Measurements from ENCODE around the gene MALRD1.
"Not testable (repeated sequence)": the region's sequence is repeated elsewhere in the genome, so short reads cannot be mapped to it uniquely, and the experiment has no call there.

MALRD1 gene

DNA sequence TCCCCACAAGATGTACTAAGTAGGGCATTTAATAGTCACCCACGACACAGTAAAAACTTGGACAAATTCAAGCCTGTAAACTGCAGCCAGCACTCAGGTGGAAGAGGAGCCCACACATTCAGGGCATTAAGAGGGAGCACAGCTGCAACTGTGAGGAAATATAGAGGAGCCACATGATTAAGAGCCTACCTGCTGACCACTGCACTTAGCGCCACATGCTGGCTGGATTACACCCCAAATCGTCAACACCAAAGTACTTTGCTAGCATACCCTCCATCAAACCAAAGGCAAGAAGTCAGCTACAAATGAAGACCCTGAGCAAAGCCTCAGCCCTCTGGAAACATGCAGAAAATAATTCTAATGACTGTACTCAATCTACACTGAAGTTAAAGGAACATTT lies 445.3 kb downstream of the MALRD1 start:
- DNase-seq (ENCODE audit: low spot score), result no peak

DNA sequence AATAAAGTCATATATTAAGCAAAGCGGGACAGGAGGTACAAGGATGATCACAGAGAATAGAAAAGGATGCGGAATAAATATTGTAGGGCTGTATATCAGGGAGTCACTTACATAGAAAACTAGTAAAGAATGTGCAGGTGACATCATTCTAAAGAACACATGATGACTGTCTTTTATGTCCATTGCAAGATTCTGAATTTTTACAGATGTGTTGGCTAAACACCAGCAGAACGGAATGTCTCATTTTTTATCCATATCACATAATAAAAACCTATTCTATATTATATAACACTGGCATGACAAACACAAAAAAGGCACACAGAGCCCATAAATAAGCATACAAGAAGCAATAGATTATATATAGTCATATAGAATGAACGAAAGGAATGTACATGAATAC lies 448.4 kb downstream of the MALRD1 start:
- no peak for DNase-seq (ENCODE audit: low spot score)

DNA sequence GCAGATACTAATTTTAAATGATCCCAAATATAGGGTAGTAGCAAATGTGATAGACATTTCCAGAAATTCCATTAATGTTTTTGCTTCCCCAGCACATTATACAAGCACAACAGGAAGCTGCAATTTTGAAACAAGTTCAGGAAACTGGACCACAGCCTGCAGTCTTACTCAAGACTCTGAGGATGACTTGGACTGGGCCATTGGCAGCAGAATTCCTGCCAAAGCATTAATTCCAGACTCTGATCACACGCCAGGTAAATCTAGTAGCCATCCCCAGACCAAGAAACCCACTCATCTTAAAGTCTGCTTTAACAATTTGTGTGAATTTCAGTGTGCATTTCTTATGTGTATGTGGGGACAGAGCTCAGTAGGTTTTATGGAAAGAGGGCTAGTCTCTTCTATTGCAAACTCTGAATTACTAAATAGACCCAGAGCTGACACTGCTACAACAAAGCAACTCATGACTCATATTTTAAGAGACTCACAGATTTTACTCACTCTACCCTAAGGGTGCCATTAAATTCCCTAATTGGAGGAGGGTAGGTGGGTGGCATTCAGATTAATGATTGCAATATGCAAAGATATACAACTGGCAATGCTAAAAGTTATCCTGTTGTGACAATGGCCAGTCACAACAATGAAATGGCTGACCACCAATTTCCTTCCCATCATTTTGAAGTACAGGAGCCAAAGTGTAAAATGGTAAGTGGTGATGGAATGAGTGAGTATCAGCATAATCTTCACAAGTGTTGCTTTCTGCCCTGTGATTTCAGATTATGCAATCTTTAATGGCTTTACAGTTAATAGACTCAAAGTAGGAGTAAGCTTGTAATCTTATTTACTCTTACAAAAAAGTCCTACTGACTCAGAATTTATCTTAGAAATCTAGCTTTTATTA lies 450.0 kb downstream of the MALRD1 start:
- DNase-seq (ENCODE audit: low spot score), result no peak

DNA sequence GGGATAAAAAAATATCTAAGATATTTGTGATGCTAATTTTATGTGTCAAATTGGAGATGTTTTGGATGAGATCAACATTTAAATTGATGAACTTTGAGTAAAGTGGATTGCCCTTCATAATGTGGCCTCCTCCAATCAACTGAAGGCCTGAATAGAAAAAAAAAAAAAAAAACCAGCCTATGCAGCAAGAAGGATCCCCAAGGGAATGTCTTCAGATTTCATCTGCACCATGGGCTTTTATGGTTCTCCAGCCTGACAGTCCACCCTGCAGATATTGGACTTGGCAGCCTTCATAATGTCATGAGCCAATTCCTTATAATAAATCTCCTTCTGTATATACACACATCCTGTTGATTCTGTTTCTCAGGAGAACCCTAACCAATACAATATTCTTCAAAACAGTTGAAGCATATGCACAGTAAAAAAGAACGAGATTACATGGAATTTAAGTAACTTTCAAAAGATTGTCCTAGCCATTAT lies 450.7 kb downstream of the MALRD1 start:
- no peak for DNase-seq (ENCODE audit: low spot score)

DNA sequence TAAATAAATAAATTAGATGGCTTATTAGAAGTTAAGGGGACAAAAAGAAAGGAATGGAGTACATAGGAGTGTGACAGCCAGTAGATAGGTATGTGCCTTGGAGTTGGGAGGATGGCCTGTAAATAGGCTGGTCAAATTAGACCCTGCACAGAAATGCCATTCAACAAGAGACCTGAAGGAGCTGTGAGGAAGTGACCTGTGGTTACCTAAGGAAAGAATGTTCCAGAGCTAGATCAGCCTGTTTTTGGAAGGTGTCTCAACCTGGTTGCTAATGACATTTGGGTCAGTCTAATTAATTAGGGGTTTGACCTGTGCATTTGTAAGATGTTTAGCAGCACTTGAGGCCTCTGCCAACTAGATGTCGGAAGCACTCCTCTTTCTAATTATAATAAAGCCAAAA lies 452.4 kb downstream of the MALRD1 start:
- DNase-seq (ENCODE audit: low spot score), result no peak

DNA sequence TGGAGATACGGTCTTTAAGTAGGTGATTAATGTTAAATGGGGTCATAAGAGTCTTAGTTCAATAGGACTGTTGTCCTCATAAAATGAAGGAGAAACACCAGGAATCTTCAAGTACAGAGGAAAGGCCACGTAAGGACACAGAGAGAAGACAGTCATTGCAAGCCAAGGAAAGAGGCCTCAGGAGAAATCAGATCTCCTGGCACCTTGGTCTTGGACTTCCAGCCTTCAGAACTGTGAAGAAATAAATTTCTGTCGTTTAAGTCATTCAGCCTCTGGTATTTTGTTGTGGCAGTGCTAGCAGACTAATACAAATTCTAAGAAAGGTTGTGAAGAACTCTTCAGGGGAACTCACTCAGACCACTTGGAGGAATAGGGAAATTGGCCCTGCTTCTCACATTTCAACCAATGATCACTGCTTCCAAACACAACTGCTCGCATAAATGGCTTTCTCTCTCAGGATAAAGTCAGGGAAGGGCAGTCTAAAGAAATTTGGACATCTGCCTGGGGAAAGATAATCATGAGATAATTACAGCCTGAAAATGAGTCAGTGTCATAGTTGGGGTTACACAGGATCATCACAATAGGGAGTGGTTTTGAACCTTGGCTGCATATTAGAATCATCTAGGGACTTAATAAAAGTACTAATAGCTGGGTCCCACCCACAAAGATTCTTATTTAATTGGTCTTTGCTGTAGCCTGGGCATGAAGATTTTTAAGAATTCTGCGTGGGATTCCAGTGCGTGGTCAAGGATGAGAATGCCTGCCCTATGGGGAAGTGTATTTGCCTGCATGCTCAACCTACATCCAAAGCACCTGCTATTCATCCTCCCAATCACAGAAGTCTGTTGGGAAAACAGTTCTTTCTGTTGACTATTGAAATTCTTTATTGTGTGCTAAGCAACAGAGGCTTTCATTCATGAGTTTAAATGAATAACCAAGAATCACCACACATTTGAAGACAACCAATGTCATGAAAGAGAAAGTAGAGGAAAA lies 457.0 kb downstream of the MALRD1 start:
- DNase-seq (ENCODE audit: low spot score), result no peak

DNA sequence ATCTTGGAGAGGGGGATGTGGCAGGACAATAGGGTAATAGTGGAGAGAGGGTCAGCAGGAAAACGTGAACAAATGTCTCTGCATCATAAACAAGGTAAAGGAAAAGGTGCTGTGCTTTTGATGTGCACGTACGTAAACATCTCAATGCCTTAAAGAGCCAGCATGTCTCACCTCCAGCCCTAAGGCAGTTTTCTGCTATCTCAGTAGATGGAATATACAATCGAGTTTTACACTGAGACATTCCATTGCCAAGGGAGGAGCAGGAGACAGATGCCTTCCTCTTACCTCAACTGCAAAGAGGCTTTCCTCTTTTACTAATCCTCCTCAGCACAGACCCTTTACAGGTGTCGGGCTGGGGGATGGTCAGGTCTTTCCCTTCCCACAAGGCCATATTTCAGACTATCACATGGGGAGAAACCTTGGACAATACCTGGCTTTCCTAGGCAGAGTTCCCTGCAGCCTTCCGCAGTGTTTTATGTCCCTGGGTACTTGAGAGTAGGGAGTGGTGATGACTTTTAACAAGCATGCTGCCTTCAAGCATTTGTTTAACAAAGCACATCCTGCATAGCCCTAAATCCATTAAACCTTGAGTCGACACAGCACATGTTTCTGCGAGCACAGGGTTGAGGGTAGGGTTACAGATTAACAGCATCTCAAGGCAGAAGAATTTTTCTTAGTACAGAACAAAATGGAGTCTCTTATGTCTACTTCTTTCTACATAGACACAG lies 461.6 kb downstream of the MALRD1 start:
- DNase-seq (ENCODE audit: low spot score), result not testable (repeated sequence)

DNA sequence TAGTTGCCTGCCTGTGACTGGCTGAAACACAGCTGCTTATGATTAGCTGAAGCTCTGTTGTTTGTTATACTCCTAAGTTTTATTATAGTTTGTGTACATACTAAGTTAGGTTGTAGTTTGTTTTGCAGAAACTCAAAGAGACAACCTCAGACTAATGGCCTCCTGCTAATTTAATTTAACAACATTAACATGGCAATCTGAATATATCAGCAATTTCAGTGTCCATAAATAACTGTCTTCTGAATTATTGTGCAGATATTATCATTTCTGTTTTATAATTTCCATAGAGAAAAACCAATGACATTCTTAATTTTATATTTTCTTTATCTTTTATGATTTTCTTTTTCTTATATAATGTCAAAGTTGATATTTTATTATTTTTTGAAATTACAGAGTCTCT lies 469.5 kb downstream of the MALRD1 start:
- DNase-seq (ENCODE audit: low spot score), result no peak

DNA sequence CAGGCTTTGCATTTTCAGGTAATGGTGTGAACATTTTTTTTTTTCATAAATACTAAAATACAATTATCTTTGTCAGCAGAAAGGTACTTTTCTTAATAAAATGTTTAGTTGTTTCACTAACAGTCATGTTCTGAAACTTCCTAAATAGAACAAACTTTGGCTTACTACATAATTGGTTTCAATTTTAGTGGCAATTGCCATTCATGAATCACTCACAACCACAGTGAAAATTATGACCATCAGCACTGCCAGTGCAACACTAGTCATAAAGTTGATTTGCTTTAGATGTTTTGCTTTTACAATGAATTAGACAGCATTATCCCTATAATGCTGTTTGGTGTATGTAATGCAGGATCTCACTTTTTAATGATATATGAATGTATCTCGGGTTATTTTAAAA lies 470.0 kb downstream of the MALRD1 start:
- DNase-seq (ENCODE audit: low spot score), result no peak

DNA sequence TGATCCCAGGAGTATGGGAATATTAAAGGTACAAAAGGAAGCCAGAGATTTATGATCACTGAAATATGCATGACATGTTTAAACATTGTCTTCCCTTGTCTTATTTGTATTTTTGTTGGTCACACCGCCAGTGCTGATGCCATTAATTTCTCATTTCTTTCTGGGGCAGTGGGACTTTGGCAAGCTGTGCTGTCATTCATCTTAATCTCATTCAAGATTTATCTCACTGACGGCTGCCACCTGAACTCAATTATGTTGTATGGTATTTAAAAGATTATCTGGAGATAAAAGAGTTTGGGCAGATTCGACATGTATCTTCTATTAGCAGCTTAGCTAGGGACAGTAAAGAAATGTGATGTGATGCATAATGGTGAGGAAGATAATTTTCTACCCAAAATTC lies 482.7 kb downstream of the MALRD1 start:
- DNase-seq (ENCODE audit: low spot score), result no peak

DNA sequence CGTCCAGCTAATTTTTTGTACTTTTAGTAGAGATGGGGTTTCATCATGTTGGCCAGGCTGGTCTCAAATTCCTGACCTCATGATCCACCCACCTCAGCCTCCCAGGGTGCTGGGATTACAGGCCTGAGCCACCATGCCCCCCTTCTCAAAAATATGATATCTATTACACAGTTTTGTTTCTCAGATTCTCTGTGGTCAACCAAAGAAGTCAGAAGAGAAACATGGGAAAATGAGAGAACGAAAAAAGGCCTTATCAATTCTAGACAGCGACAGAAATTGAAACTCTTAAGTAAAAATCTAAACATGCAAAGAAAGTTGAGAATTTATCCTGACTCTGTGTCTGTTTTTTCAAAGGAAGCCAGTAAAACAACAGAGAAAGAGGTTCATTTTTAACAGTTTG lies 483.8 kb downstream of the MALRD1 start:
- DNase-seq (ENCODE audit: low spot score), result no peak

DNA sequence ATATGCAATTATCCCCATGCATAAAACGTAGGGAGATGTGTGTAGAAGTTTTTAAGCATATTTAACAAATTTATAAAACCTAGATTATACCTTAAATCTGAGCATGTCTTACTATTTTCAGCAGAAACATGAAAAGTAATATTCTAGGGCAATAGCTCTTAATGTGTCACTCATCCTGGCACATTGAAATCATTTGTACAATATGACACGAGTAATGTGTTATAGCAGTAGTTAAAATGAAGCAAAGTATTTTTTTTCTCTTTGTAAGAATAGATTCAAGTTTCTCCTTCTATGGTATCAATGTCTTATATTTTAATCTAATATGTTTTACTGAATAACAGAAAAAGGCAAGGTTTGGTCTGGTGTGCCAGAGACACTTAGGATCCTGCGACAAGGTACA lies 492.7 kb downstream of the MALRD1 start:
- no peak for DNase-seq (ENCODE audit: low spot score)

DNA sequence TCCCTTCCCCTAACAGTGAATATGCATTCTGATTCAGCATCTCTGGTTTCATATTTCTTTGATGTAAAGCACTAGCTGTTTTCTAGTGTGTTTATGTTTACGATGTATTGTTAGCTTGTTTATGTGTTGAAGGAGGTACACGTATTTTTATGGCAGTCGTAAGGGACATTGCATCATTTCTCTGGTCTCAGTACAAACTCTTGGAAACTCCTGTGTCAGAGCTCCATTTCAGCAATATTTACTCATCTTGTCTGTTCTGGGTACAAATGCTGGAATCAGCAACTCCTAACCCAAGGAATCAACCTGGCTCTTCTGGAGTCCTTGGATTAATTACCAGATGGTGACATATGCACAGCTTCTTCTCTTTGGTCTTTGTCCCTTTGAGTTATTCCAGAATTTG lies 497.6 kb downstream of the MALRD1 start:
- no peak for DNase-seq (ENCODE audit: low spot score)

DNA sequence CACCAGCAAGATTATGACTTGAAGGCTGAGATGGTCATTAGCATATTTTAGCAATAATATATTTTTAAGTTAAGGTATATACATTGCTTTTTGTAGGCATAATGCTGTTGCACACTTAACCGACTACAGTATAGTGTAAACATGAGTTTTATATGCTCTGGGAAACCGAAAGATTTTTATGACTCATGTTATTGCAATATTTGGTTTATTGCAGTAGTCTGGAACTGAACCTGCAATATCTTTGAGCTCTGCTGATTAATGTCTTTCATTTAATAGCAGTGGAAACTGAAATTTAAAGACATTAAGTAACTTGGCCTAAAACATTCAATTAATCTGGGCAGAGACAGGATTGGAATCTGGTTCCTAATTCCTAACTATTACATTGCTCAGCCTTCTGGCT lies 500.9 kb downstream of the MALRD1 start:
- DNase-seq (ENCODE audit: low spot score), result no peak

DNA sequence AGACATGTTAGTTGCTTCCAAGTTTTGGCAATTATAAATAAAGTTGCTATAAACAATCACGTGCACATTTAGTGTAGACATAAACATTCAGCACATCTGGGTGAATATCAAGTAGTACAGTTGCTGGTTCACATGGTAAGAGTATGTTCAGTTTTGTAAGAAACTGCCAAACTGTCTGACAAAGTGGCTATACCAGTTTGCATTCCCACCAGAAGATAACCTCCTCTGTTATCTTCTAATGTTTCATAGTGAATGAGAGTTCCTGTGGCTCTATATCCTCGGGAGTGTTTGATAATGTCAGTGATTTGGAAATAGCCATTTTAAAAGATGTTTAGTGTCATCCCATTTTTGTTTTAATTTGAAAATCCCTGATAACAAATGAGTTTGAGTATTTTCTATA lies 508.1 kb downstream of the MALRD1 start:
- DNase-seq (ENCODE audit: low spot score), result no peak

DNA sequence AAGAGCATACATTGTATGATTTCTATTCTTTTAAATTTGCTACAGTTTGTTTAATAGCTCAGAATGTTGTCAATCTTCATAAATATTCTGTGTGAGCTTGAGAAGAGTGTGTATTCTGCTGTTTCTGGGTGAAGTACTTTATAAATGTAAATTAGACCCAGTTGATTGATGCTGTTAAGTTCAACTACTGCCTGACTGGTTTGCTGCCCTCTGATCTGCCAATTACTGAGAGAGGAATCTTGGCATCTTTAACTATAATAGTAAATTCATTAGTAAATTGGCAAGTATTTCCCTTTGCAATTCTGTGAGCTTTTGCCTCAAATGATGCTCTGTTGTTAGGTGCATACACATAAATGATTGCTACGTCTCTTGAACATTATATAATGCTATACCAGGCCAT lies 512.6 kb downstream of the MALRD1 start:
- DNase-seq (ENCODE audit: low spot score), result no peak

DNA sequence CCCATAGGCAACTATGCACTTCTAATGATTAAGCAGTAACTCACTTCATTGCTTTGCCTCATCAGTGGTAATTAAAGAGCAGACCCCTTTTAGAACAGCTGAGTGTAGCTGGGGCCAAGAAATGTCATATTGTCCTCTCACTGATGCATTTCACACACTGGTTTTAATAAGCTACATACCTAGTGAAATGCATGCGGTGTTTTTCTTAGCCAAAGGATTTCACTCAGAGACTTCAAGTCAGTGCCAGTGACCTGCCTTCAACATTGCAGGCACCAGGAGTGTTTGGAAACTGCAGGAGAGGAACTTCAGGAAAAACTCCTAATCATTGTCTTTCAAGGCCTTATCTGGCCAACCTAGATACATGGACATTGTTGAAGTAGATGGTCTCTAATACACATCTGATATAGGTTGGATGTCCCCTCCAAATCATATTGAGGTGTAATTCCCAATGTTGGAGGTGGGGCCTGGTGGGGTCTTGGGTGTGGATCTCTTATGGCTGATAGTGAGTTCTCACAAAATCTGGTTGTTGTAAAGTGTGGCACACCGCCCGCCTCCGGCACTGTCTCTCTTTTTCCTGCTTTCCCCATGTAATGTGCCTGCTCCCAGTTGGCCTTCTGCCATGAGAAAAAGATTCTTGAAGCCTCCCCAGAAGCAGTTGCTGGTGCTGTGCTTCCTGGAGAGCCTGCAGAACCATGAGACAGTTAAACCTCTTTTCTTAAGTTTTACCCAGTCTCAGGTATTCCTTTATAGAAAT lies 515.0 kb downstream of the MALRD1 start:
- DNase-seq (ENCODE audit: low spot score), result no peak

DNA sequence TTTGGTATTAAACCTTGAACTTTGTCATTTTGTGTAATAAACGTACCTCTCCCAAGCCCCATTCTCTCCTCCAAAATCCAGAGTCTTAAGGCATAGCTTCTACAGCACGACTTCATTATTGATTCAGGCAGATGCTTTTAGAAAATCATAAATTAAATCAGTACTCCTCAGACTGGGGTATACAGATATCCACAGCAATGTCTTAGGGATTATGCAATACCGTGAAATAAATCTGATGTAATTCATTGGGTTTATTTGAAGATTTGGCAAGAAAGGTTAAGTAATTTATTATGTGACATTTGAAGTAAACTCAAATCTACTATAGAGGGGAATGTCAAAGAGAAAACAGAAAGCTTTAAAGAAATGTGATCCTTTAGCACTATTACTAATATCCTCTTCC lies 521.5 kb downstream of the MALRD1 start:
- DNase-seq (ENCODE audit: low spot score), result no peak

DNA sequence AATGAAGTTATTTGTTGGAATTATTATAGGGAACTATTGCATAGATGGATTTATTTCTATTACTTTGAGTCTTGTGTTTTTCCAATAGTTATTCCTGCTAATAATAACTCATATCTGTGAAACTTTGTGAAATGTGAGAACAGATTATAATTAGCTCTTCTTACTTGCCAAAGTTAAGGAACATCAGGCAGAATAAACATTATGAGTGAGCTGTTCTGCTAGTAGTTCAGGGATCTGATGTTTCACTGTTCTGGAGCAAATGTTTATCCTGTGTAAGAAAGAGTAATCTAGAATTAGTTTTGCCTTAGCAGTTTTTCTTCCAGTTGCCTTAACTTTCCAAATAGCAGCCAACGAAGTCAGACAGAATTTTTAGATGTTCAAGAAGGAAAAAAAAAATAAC lies 522.4 kb downstream of the MALRD1 start:
- DNase-seq (ENCODE audit: low spot score), result no peak

DNA sequence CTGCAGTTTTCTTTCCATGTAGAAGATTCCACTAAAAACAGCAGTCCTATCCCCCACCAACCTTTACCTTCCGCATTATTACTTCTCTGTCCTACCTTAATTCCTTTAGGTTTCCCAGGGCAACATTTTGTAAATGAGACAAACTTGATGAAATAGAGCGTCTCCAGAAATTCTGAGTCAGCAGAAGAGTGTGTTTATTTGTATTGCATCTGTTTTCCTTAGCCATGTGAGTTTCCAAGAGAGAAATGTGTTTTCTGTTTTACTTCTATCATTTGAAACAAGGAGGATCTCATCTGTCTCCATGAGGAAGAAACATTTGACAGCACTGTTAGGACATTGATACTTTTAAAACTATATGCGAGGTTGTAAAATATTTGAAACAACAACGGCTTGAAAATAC lies 523.5 kb downstream of the MALRD1 start:
- DNase-seq (ENCODE audit: low spot score), result no peak

DNA sequence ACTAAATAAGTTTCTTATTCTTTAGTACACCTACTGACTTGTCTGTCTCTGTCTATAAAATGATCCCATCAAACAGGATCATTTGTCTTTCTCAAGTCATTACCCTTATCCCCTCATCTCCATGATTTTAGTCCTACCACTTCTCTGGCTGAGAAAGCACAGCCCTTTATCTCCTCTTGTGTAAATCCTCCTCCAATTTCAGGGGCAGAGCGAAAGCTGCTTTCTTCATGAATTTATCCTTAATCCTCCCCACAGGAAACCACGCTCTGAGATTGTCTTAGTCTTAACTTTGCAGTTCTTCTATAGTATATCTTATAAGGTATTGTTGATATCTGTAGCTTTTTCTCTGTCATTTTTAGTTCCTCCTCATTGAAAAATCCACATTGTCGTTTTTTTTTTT lies 528.0 kb downstream of the MALRD1 start:
- DNase-seq (ENCODE audit: low spot score), result no peak

Data from hematopoietic multipotent progenitor cell treated with erythropoietin and hydrocortisone succinate and interleukin-3 and kit ligand, for 17 days (in vitro differentiated cells).